GM12878 (cell line): Measurements from ENCODE around the gene OLFML3. TPM values are rescaled to one million over a fixed set of nuclear protein-coding genes. Genes with fewer than 3 reads are reported as not detected.

ENCODE experiments used
- CBX5 ChIP-seq: sonication (generic); IDR thresholded peaks from 2 replicates; pipeline ENCODE4 v1.6.1; 2016; ENCODE audit warnings: low read depth, moderate library complexity, mild to moderate bottlenecking, inconsistent platforms
- DPF2 ChIP-seq: fragments of 450-650 bp; IDR thresholded peaks from 2 replicates; pipeline ENCODE4 v1.6.1; 2017; ENCODE audit warnings: mild to moderate bottlenecking
- HDAC6 ChIP-seq: fragments of 200-600 bp; sonication (generic); IDR thresholded peaks from one replicate; pipeline ENCODE4 v1.8.0; 2017; ENCODE audit warnings: antibody characterized with exemption; ENCODE audit not compliant: unreplicated experiment
- HDGF ChIP-seq: fragments of 450-650 bp; IDR thresholded peaks from 2 replicates; pipeline ENCODE4 v1.6.1; 2016; ENCODE audit warnings: antibody characterized with exemption
- NFIC ChIP-seq: IDR thresholded peaks from 2 replicates; pipeline ENCODE4 v1.6.1; 2012; ENCODE audit warnings: low read depth, mild to moderate bottlenecking, inconsistent platforms, low read length, moderate library complexity
- NR2F1 ChIP-seq: fragments of 450-650 bp; conservative IDR thresholded peaks from 2 replicates; pipeline ENCODE4 v1.6.1; 2017; ENCODE audit warnings: mild to moderate bottlenecking
- PBX3 ChIP-seq: IDR thresholded peaks from 2 replicates; pipeline ENCODE4 v1.6.1; 2011; ENCODE audit warnings: mild to moderate bottlenecking, low read depth, low read length, moderate library complexity; ENCODE audit not compliant: insufficient replicate concordance
- SPI1 ChIP-seq: IDR thresholded peaks from 2 replicates; pipeline ENCODE4 v1.6.1; 2011; ENCODE audit warnings: low read depth, mild to moderate bottlenecking, low read length, moderate library complexity, borderline replicate concordance; ENCODE audit not compliant: insufficient read depth
- ZBTB11 ChIP-seq: fragments of 450-650 bp; formaldehyde crosslinking; IDR thresholded peaks from 2 replicates; pipeline ENCODE4 v1.5.0; 2022; ENCODE audit warnings: mild to moderate bottlenecking, missing genetic modification characterization
- polyA plus RNA-seq, 11 experiments: library from polyadenylated mRNA; depleted of rRNA in 4 of 11; unstranded in 6 of 11; stranded (reverse) in 5 of 11; fragments of >200 nt; fragmentation: Nextera tagmentation in 4 of 11; fragmentation: Illumina TruSeq in 1 of 11; extraction: Ambion mirVana in 4 of 11; extraction: Trizol in 1 of 11; gene quantifications; 1 replicate in 1 of 11; 2 replicates in 10 of 11; pipeline versions ENCODE4 v1.2.1 to v1.2.3, GENCODE V29; 2011 to 2016; ENCODE audit warnings: inconsistent platforms in 2 of 11, missing spikeins in 2 of 11, low read depth in 1 of 11
- total RNA-seq, 4 experiments: library from RNA; depleted of rRNA in 3 of 4; stranded (reverse); fragments of >200 nt in 3 of 4; fragmentation: Illumina TruSeq in 1 of 4; extraction: Trizol in 1 of 4; gene quantifications; 2 replicates each; pipeline versions ENCODE4 v1.2.1 to v1.2.3, GENCODE V29; 2013 to 2021
- TF ChIP-seq, protein P1 (sequence below): fragments of 450-650 bp; IDR thresholded peaks from 2 replicates; pipeline ENCODE4 v1.6.1; 2017; ENCODE audit warnings: borderline replicate concordance

OLFML3 gene
- total and polyA plus RNA-seq, 10 of the 15 experiments (the other 5 are each of a cell fraction or from before 2014, with no cell fraction given): 0.03 TPM; not detected in 9

DNA sequence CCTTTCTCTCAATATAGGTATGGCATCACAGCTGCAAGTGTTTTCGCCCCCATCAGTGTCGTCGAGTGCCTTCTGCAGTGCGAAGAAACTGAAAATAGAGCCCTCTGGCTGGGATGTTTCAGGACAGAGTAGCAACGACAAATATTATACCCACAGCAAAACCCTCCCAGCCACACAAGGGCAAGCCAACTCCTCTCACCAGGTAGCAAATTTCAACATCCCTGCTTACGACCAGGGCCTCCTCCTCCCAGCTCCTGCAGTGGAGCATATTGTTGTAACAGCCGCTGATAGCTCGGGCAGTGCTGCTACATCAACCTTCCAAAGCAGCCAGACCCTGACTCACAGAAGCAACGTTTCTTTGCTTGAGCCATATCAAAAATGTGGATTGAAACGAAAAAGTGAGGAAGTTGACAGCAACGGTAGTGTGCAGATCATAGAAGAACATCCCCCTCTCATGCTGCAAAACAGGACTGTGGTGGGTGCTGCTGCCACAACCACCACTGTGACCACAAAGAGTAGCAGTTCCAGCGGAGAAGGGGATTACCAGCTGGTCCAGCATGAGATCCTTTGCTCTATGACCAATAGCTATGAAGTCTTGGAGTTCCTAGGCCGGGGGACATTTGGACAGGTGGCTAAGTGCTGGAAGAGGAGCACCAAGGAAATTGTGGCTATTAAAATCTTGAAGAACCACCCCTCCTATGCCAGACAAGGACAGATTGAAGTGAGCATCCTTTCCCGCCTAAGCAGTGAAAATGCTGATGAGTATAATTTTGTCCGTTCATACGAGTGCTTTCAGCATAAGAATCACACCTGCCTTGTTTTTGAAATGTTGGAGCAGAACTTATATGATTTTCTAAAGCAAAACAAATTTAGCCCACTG lies 38.7 kb upstream of the OLFML3 start (continued):
- peak; percentile 45; the same call in 1 of the 2 replicates for TF ChIP-seq SPI1
- TF ChIP-seq NR2F1: no peak
- 0 out of 2 replicates have a peak, but pooled peaks have one; percentile 25 for TF ChIP-seq HDGF
- TF ChIP-seq ZBTB11: no peak
- no peak for TF ChIP-seq HDAC6
- TF ChIP-seq, protein P1, sequence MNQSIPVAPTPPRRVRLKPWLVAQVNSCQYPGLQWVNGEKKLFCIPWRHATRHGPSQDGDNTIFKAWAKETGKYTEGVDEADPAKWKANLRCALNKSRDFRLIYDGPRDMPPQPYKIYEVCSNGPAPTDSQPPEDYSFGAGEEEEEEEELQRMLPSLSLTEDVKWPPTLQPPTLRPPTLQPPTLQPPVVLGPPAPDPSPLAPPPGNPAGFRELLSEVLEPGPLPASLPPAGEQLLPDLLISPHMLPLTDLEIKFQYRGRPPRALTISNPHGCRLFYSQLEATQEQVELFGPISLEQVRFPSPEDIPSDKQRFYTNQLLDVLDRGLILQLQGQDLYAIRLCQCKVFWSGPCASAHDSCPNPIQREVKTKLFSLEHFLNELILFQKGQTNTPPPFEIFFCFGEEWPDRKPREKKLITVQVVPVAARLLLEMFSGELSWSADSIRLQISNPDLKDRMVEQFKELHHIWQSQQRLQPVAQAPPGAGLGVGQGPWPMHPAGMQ: peak; percentile 28; the same call in 1 of the 2 replicates
- TF ChIP-seq CBX5: 0 out of 2 replicates have a peak, but pooled peaks have one; percentile 57
- TF ChIP-seq NFIC: peak; percentile 67; the same call in 1 of the 2 replicates
- peak; percentile 11 for TF ChIP-seq PBX3
- peak; percentile 73; the same call in 1 of the 2 replicates for TF ChIP-seq DPF2
- TF ChIP-seq, all 136 proteins: peak for 21
